ENCODE results near the gene TRUB1.

GRCh38 chr10:114899982-114900381 lies 38.0 kb upstream of the TRUB1 start:
- no peak for TF ChIP-seq EZH2 (IDR thresholded peaks at IDR 0.05; ENCODE audit: low read depth)
- TF ChIP-seq, protein P1, sequence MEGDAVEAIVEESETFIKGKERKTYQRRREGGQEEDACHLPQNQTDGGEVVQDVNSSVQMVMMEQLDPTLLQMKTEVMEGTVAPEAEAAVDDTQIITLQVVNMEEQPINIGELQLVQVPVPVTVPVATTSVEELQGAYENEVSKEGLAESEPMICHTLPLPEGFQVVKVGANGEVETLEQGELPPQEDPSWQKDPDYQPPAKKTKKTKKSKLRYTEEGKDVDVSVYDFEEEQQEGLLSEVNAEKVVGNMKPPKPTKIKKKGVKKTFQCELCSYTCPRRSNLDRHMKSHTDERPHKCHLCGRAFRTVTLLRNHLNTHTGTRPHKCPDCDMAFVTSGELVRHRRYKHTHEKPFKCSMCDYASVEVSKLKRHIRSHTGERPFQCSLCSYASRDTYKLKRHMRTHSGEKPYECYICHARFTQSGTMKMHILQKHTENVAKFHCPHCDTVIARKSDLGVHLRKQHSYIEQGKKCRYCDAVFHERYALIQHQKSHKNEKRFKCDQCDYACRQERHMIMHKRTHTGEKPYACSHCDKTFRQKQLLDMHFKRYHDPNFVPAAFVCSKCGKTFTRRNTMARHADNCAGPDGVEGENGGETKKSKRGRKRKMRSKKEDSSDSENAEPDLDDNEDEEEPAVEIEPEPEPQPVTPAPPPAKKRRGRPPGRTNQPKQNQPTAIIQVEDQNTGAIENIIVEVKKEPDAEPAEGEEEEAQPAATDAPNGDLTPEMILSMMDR (conservative IDR thresholded peaks at IDR 0.05), result no peak

Measured in PC-9 (cell line).